HFF-Myc (cell line): ENCODE measurements around the gene HOXB8.

Experiments used
- DNase-seq: peaks from one replicate; pipeline ENCODE4 v3.0.0-alpha.2; 2011; ENCODE audit warnings: low read depth; ENCODE audit errors: extremely low read depth
- H3K4me3 ChIP-seq: replicated peaks from 2 replicates; pipeline ENCODE4 v1.5.1; 2011; ENCODE audit warnings: low read depth, mild to moderate bottlenecking, control low read depth, low read length
- CTCF ChIP-seq: IDR thresholded peaks from 2 replicates; pipeline ENCODE4 v1.5.1; 2012; ENCODE audit warnings: mild to moderate bottlenecking, low read depth, low read length, control low read depth; ENCODE audit errors: missing control alignments

HOXB8 gene

GRCh38 chr17:48621410-48622392 lies 6.6 kb upstream of the HOXB8 start:
- TF ChIP-seq CTCF: no peak
- no peak overlapping the region for H3K4me3 ChIP-seq
- no peak for DNase-seq

GRCh38 chr17:48620461-48621139 lies 5.5 kb upstream of the HOXB8 start:
- DNase-seq: no peak
- no peak overlapping the region for H3K4me3 ChIP-seq
- TF ChIP-seq CTCF: no peak

- no peak overlapping the region for H3K4me3 ChIP-seq
- no peak for TF ChIP-seq CTCF
- DNase-seq: no peak
Observed at GRCh38 chr17:48619826-48620449, 4.8 kb upstream of the HOXB8 start.

GRCh38 chr17:48618256-48618896 lies 3.3 kb upstream of the HOXB8 start:
- no peak overlapping the region for H3K4me3 ChIP-seq
- peak; percentile 92 for TF ChIP-seq CTCF
- DNase-seq: peak; percentile 40

GRCh38 chr17:48617471-48618255 lies 2.6 kb upstream of the HOXB8 start:
- H3K4me3 ChIP-seq: no peak overlapping the region
- no peak for TF ChIP-seq CTCF
- no peak for DNase-seq
